DND-41 (cell line): ENCODE measurements around the gene SCGB1C1.

Source experiments
- ATAC-seq: fragments of 200-7000 bp; cut with Tn5 transposase; 3 replicates; pipeline ENCODE4 v1.9.1; 2021; ENCODE audit warnings: low read depth; ENCODE audit not compliant: insufficient read depth
- DNase-seq: peaks from one replicate; pipeline ENCODE4 v3.0.0-alpha.2; 2020
- H2AFZ ChIP-seq: 2 replicates; pipeline ENCODE4 v1.6.0; 2012; ENCODE audit warnings: low read depth, low read length
- H3K27ac ChIP-seq: 2 replicates; pipeline ENCODE4 v1.5.1; 2012; ENCODE audit warnings: low read length, inconsistent platforms
- H3K27me3 ChIP-seq: fragments of 200-600 bp; sonication (generic); 2 replicates; pipeline ENCODE4 v1.6.0; 2012; ENCODE audit warnings: low read length, mild to moderate bottlenecking, inconsistent platforms; ENCODE audit not compliant: insufficient read depth, poor library complexity
- H3K36me3 ChIP-seq: 2 replicates; pipeline ENCODE4 v1.5.1; 2012; ENCODE audit warnings: low read length, inconsistent platforms; ENCODE audit not compliant: insufficient read depth
- H3K4me1 ChIP-seq: 2 replicates; pipeline ENCODE4 v1.5.1; 2012; ENCODE audit warnings: mild to moderate bottlenecking, low read length; ENCODE audit not compliant: insufficient read depth
- H3K4me2 ChIP-seq: 2 replicates; pipeline ENCODE4 v1.6.0; 2012; ENCODE audit warnings: mild to moderate bottlenecking, moderate library complexity, low read length, inconsistent platforms; ENCODE audit not compliant: insufficient read depth
- H3K4me3 ChIP-seq, 2 experiments: fragments of 200-600 bp in 1 of 2; shearing (Covaris generic) in 1 of 2; 2 replicates each; pipeline ENCODE4 v1.5.1; 2012 to 2016; ENCODE audit warnings: inconsistent platforms in 2 of 2, low read length in 2 of 2, mild to moderate bottlenecking in 2 of 2, low read depth in 1 of 2, moderate library complexity in 1 of 2
- H3K79me2 ChIP-seq: 2 replicates; pipeline ENCODE4 v1.6.0; 2012; ENCODE audit warnings: low read length, inconsistent platforms; ENCODE audit not compliant: insufficient read depth
- H3K9ac ChIP-seq: 2 replicates; pipeline ENCODE4 v1.6.0; 2012; ENCODE audit warnings: low read depth, mild to moderate bottlenecking, inconsistent platforms, low read length, moderate library complexity
- H3K9me3 ChIP-seq: 2 replicates; pipeline ENCODE4 v1.5.1; 2012; ENCODE audit warnings: low read length, moderate library complexity, mild to moderate bottlenecking, inconsistent platforms; ENCODE audit not compliant: insufficient read depth, severe bottlenecking
- H4K20me1 ChIP-seq: 2 replicates; pipeline ENCODE4 v1.6.0; 2012; ENCODE audit warnings: low read length; ENCODE audit not compliant: insufficient read depth
- CTCF ChIP-seq: IDR thresholded peaks from 2 replicates; pipeline ENCODE4 v1.5.1; 2012; ENCODE audit warnings: borderline replicate concordance, low read length, moderate library complexity, mild to moderate bottlenecking; ENCODE audit not compliant: poor library complexity, severe bottlenecking; ENCODE audit errors: extremely low read depth
- EZH2 ChIP-seq: IDR thresholded peaks from 3 replicates; pipeline ENCODE4 v1.6.1; 2012; ENCODE audit warnings: borderline replicate concordance, low read depth, mild to moderate bottlenecking, moderate library complexity, low read length, inconsistent platforms; ENCODE audit not compliant: severe bottlenecking

Gene SCGB1C1

GRCh38 chr11:240315-240714 is 47.4 kb downstream of the SCGB1C1 start:
- peaks cover 36% of the 10 kb centered on the region for H3K4me1 ChIP-seq
- H4K20me1 ChIP-seq: peaks cover 22% of the 10 kb centered on the region
- H3K36me3 ChIP-seq: peaks cover 64% of the 10 kb centered on the region
- no peaks in the 10 kb centered on the region for H3K27me3 ChIP-seq
- TF ChIP-seq EZH2: no peak
- no peak for TF ChIP-seq CTCF
- no peak overlapping the region for H3K9ac ChIP-seq
- no peak overlapping the region for H3K4me3 ChIP-seq
- ATAC-seq: no peak
- no peak for DNase-seq
- peaks cover 69% of the 10 kb centered on the region for H3K79me2 ChIP-seq
- H2AFZ ChIP-seq: no peak overlapping the region
- H3K27ac ChIP-seq: no peak overlapping the region
- H3K9me3 ChIP-seq: no peaks in the 10 kb centered on the region
- no peak overlapping the region for H3K4me2 ChIP-seq

- no peak for TF ChIP-seq EZH2
- DNase-seq: no peak
- peaks cover 77% of the 10 kb centered on the region for H3K36me3 ChIP-seq
- no peak overlapping the region for H3K4me3 ChIP-seq
- H3K27me3 ChIP-seq: no peaks in the 10 kb centered on the region
- peaks cover 63% of the 10 kb centered on the region for H3K79me2 ChIP-seq
- H3K27ac ChIP-seq: no peak overlapping the region
- ATAC-seq: no peak
- H3K4me2 ChIP-seq: no peak overlapping the region
- no peaks in the 10 kb centered on the region for H3K9me3 ChIP-seq
- peaks cover 31% of the 10 kb centered on the region for H3K4me1 ChIP-seq
- H2AFZ ChIP-seq: no peak overlapping the region
- no peak overlapping the region for H3K9ac ChIP-seq
- H4K20me1 ChIP-seq: peaks cover 22% of the 10 kb centered on the region
These were observed 48.8 kb downstream of the SCGB1C1 start for GRCh38 chr11:241634-242033.
